ENCODE data around the gene PEAR1. TPM values are rescaled to one million over a fixed set of nuclear protein-coding genes. Genes with fewer than 3 reads are reported as not detected.

Gene PEAR1
- 10 to 100 TPM; 18.1 to 24.0 (median 22.5) TPM for polyA plus RNA-seq (ENCODE audit: insufficient read length in 3 of 3)
- long read RNA-seq, donor 1, partial matches to known transcripts = 47 of 47 reads
- long read RNA-seq, donor 1, other reads (novel, unspliced or antisense) = 0 of 47 reads
- long read RNA-seq, donor 2, partial matches to known transcripts = 32 of 32 reads
- long read RNA-seq, donor 2, other reads (novel, unspliced or antisense) = 0 of 32 reads
- long read RNA-seq, donor 3, full-length matches to known transcripts = 2 of 44 reads
- long read RNA-seq, donor 3, partial matches to known transcripts = 42 of 44 reads
- long read RNA-seq, donor 3, other reads (novel, unspliced or antisense) = 0 of 44 reads
- long read RNA-seq, donor 4 = 0 reads
- long read RNA-seq, donor 5 = 0 reads
- long read RNA-seq, donor 6, partial matches to known transcripts = 0 of 7 reads
- long read RNA-seq, donor 6, other reads (novel, unspliced or antisense) = 5 of 7 reads
- long read RNA-seq, donor 7, partial matches to known transcripts = 61 of 61 reads
- long read RNA-seq, donor 7, other reads (novel, unspliced or antisense) = 0 of 61 reads
- long read RNA-seq, donor 8, full-length matches to known transcripts = 3 of 9 reads
- long read RNA-seq, donor 8, partial matches to known transcripts = 6 of 9 reads
- long read RNA-seq, donor 8, other reads (novel, unspliced or antisense) = 0 of 9 reads
- long read RNA-seq, donor 9, partial matches to known transcripts = 8 of 9 reads
- long read RNA-seq, donor 9, other reads (novel, unspliced or antisense) = 0 of 9 reads
- long read RNA-seq, donor 10 = 0 reads
- long read RNA-seq, donor 11, partial matches to known transcripts = 20 of 20 reads
- long read RNA-seq, donor 11, other reads (novel, unspliced or antisense) = 0 of 20 reads
- long read RNA-seq, donor 12 = 0 reads
- long read RNA-seq, donor 13, partial matches to known transcripts = 64 of 64 reads
- long read RNA-seq, donor 13, other reads (novel, unspliced or antisense) = 0 of 64 reads
- long read RNA-seq, donor 14 = 0 reads
- long read RNA-seq, donor 15 = 0 reads
- long read RNA-seq, donor 16, full-length matches to known transcripts = 2 of 2 reads
- long read RNA-seq, donor 16, partial matches to known transcripts = 0 of 2 reads
- long read RNA-seq, donor 16, other reads (novel, unspliced or antisense) = 0 of 2 reads

- DNase-seq (ENCODE audit: extremely low read depth in 1 of 11, low read depth in 9 of 11, low spot score in 4 of 11) = peak in 7 of 11 donors; percentile 51 to 73 (median 61)
Observed at GRCh38 chr1:156893048-156893953, at the start of gene PEAR1. PEAR1 (plus strand) TSS chr1:156893718; CDS start chr1:156903927, 10,209 bp downstream.

- DNase-seq (ENCODE audit: extremely low read depth in 1 of 11, low read depth in 9 of 11, low spot score in 4 of 11) = no peak
Observed at GRCh38 chr1:156844102-156844501, 49.4 kb upstream of the PEAR1 start.

- no peak for DNase-seq (ENCODE audit: extremely low read depth in 1 of 11, low read depth in 9 of 11, low spot score in 4 of 11)
Observed at GRCh38 chr1:156844638-156845037, 48.9 kb upstream of the PEAR1 start.

GRCh38 chr1:156845055-156845952 is 48.2 kb upstream of the PEAR1 start:
- DNase-seq (ENCODE audit: extremely low read depth in 1 of 11, low read depth in 9 of 11, low spot score in 4 of 11) = no peak

- no peak for DNase-seq (ENCODE audit: extremely low read depth in 1 of 11, low read depth in 9 of 11, low spot score in 4 of 11)
Observed at GRCh38 chr1:156845953-156846545, 47.5 kb upstream of the PEAR1 start.

GRCh38 chr1:156846643-156847042 is 46.9 kb upstream of the PEAR1 start:
- DNase-seq (ENCODE audit: extremely low read depth in 1 of 11, low read depth in 9 of 11, low spot score in 4 of 11) = no peak

GRCh38 chr1:156847591-156848460 is 45.7 kb upstream of the PEAR1 start:
- DNase-seq (ENCODE audit: extremely low read depth in 1 of 11, low read depth in 9 of 11, low spot score in 4 of 11) = no peak

- DNase-seq (ENCODE audit: extremely low read depth in 1 of 11, low read depth in 9 of 11, low spot score in 4 of 11) = peak in 1 of 11 donors; percentile 32
Observed at GRCh38 chr1:156848461-156849150, 44.9 kb upstream of the PEAR1 start.

- DNase-seq (ENCODE audit: extremely low read depth in 1 of 11, low read depth in 9 of 11, low spot score in 4 of 11) = no peak
Observed at GRCh38 chr1:156849151-156849496, 44.4 kb upstream of the PEAR1 start.

- no peak for DNase-seq (ENCODE audit: extremely low read depth in 1 of 11, low read depth in 9 of 11, low spot score in 4 of 11)
Observed at GRCh38 chr1:156851779-156852417, 41.6 kb upstream of the PEAR1 start.

GRCh38 chr1:156852418-156852874 is 41.1 kb upstream of the PEAR1 start:
- peak in 7 of 11 donors; percentile 32 to 68 (median 54) for DNase-seq (ENCODE audit: extremely low read depth in 1 of 11, low read depth in 9 of 11, low spot score in 4 of 11)

GRCh38 chr1:156853761-156854160 is 39.8 kb upstream of the PEAR1 start:
- no peak for DNase-seq (ENCODE audit: extremely low read depth in 1 of 11, low read depth in 9 of 11, low spot score in 4 of 11)

GRCh38 chr1:156854634-156855033 is 38.9 kb upstream of the PEAR1 start:
- DNase-seq (ENCODE audit: extremely low read depth in 1 of 11, low read depth in 9 of 11, low spot score in 4 of 11) = no peak

GRCh38 chr1:156856282-156856785 is 37.2 kb upstream of the PEAR1 start:
- DNase-seq (ENCODE audit: extremely low read depth in 1 of 11, low read depth in 9 of 11, low spot score in 4 of 11) = no peak

- DNase-seq (ENCODE audit: extremely low read depth in 1 of 11, low read depth in 9 of 11, low spot score in 4 of 11) = no peak
Observed at GRCh38 chr1:156857532-156857931, 36.0 kb upstream of the PEAR1 start.
